ENCODE results near the gene COG1. TPM values are rescaled to one million over a fixed set of nuclear protein-coding genes. Genes with fewer than 3 reads are reported as not detected.

The COG1 gene
- total RNA-seq, 2 experiments from 2014 or later = 25.6 to 39.0 TPM

DNA sequence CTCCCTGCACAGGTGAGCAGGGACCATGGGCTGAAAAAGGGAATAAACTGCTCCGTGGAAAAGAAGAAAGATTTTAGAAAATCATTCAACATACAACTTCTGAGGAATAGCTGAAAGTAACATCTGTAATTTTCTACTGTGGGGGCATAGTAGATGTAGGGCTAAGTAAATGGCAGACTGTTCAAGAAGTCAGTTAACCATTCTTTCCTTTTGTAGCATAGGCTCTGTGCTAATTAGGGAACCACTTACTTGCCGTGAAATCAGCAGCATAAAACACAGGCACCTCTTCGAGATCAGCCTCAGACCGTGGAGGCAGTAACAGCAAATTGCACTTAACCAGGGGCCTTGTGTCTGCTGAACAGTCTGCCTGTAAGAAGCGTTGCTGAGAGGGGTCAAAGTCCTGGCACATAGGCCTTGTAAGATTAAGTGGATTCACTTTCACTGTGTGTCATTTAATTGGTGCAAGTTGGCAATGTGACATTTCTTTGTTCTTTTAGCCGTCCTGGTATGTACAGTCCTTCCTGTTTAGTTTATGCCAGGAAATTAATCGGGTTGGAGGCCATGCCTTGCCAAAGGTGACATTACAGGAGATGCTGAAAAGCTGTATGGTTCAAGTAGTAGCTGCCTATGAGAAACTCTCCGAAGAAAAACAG is 10.4 kb downstream of the COG1 start:
- Mint-ChIP-seq H3K4me1 (peaks cover 17% of the 10 kb centered on the region), H3K4me3 (no peak overlapping the region), H3K27ac (peak overlapping the region; percentile 83), H3K27me3 (no peaks in the 10 kb centered on the region), H3K9me3 (ENCODE audit: low read depth) (no peaks in the 10 kb centered on the region), H3K36me3 (ENCODE audit: low read depth) (peaks cover 78% of the 10 kb centered on the region)
- ChIA-PET POLR2A (interaction anchor here (0.6 to 1.7 kb wide), 2 partner anchors 10 to 29 kb away, joined by 3 to 5 read pairs; a partner anchor contains a TSS), CTCF (interaction anchor here (0.6 to 1.6 kb wide), 5 partner anchors 11 to 167 kb away, joined by 3 to 6 read pairs (median 3); no protein-coding TSS in a partner anchor)
- DNase-seq (peak; percentile 19), ATAC-seq (peak; percentile 86)
- intact Hi-C loops (cut with DNase I, micrococcal nuclease) = no loop called here

GRCh38 chr17:73203788-73204479 is 11.1 kb downstream of the COG1 start:
- peak overlapping the region; percentile 83 for H3K27ac Mint-ChIP-seq
- peaks cover 17% of the 10 kb centered on the region for H3K4me1 Mint-ChIP-seq
- no peak overlapping the region for H3K4me3 Mint-ChIP-seq
- ATAC-seq (peak; percentile 71), DNase-seq (peak; percentile 54)
- POLR2A ChIA-PET = interaction anchor here (1.7 kb wide), 1 partner anchor 28 kb away, joined by 5 read pairs; a partner anchor contains a TSS
- CTCF ChIA-PET = interaction anchor here (0.6 to 1.6 kb wide), 3 partner anchors 12 to 166 kb away, joined by 3 to 6 read pairs (median 3); no protein-coding TSS in a partner anchor
- H3K27me3 Mint-ChIP-seq = no peaks in the 10 kb centered on the region
- no peaks in the 10 kb centered on the region for H3K9me3 Mint-ChIP-seq (ENCODE audit: low read depth)
- intact Hi-C loops (cut with DNase I, micrococcal nuclease) = no loop called here
- peaks cover 79% of the 10 kb centered on the region for H3K36me3 Mint-ChIP-seq (ENCODE audit: low read depth)

- peaks cover 66% of the 10 kb centered on the region for H3K36me3 Mint-ChIP-seq (ENCODE audit: low read depth)
- H3K27ac Mint-ChIP-seq = no peak overlapping the region
- intact Hi-C loops (cut with DNase I, micrococcal nuclease) = no loop called here
- CTCF ChIA-PET = interaction anchor here (1.0 kb wide), 1 partner anchor 11 kb away, joined by 3 read pairs; no protein-coding TSS in a partner anchor
- ATAC-seq = no peak
- no peaks in the 10 kb centered on the region for H3K27me3 Mint-ChIP-seq
- POLR2A ChIA-PET = no interaction called here
- no peak for DNase-seq
- H3K9me3 Mint-ChIP-seq (ENCODE audit: low read depth) = no peaks in the 10 kb centered on the region
- H3K4me3 Mint-ChIP-seq = no peak overlapping the region
- H3K4me1 Mint-ChIP-seq = peaks cover 25% of the 10 kb centered on the region
Measured at GRCh38 chr17:73205459-73205961, 12.7 kb downstream of the COG1 start.

DNA sequence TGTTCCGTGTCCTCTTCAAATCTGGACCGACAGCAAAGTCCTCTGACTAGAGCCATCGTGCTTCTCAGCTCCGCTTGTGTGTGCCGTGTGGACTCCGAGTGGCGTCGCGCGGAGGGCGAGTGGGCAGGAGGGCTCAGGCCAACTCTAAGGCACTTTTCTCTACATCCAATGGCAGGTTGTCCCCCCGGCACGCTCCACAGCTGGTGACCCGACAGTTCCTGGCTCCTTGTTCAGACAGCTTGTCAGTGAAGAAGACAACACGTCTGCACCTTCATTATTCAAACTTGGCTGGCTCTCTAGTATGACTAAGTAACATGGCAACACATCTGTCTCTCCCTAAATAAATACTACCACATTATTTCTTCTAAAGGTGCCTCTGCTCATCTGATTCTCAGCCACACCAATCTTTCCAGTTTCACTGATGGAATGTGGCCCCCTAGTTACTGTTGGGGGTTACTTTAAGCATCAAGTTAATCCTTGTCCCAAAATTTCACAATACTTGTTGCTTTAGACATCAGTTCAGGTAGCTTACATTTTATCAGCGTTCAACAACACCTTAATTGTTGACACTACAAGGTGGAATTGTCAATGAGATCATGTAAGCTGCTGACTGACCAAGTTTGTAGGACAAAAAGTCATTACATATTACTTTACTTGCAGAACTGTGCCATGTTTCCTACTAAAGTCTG is 15.4 kb downstream of the COG1 start:
- Mint-ChIP-seq H3K27ac (peak overlapping the region; percentile 39), H3K36me3 (ENCODE audit: low read depth) (peaks cover 51% of the 10 kb centered on the region), H3K9me3 (ENCODE audit: low read depth) (no peaks in the 10 kb centered on the region), H3K4me1 (peaks cover 31% of the 10 kb centered on the region), H3K27me3 (no peaks in the 10 kb centered on the region), H3K4me3 (no peak overlapping the region)
- no peak for ATAC-seq
- ChIA-PET POLR2A (interaction anchor here (0.6 kb wide), 1 partner anchor 835 kb away, joined by 4 read pairs; no protein-coding TSS in a partner anchor), CTCF (interaction anchor here (0.8 to 2.9 kb wide), 5 partner anchors 9 to 651 kb away, joined by 3 to 6 read pairs (median 4); no protein-coding TSS in a partner anchor)
- intact Hi-C loops (cut with DNase I, micrococcal nuclease) = no loop called here
- DNase-seq = no peak

GRCh38 chr17:73209436-73209835 is 16.6 kb downstream of the COG1 start:
- no peak for ATAC-seq
- POLR2A ChIA-PET = no interaction called here
- CTCF ChIA-PET = interaction anchor here (2.9 kb wide), 1 partner anchor 482 kb away, joined by 6 read pairs; no protein-coding TSS in a partner anchor
- H3K27me3 Mint-ChIP-seq = no peaks in the 10 kb centered on the region
- peaks cover 44% of the 10 kb centered on the region for H3K36me3 Mint-ChIP-seq (ENCODE audit: low read depth)
- H3K4me1 Mint-ChIP-seq = peaks cover 24% of the 10 kb centered on the region
- no peaks in the 10 kb centered on the region for H3K9me3 Mint-ChIP-seq (ENCODE audit: low read depth)
- peak overlapping the region; percentile 69 for H3K27ac Mint-ChIP-seq
- no peak for DNase-seq
- no peak overlapping the region for H3K4me3 Mint-ChIP-seq
- intact Hi-C loops (cut with DNase I, micrococcal nuclease) = no loop called here

DNA sequence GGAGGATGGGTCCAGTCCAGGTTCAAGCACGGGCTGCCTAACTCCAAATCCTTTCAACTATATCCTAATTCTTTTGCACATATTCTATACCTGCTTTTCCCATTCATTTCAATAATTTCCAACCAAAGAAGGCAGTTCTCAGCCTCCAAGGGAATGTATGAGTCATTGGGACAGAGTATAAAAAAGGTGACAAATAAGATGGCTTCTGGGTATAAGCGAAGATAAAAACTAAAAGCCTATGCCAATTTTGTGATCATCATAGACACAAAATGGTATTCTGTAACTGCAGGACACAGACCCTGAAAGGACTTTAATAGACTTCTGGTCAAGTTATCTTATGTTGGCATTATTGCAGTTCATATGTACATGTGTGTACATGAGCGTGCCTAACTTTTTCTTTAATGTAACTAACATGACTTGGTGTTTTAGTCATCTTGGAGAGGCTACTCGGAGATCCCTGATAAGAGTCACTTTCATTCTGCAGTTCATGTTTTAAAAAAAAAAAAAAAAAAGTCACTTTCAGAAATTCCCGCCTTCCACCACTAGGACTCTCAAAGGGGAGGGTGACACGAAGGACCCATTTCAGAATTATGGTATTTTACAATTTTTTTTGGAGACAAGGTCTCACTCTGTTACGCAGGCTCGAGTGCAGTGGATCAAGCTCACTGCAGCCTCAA is 17.3 kb downstream of the COG1 start:
- H3K9me3 Mint-ChIP-seq (ENCODE audit: low read depth) = no peaks in the 10 kb centered on the region
- no peak overlapping the region for H3K4me3 Mint-ChIP-seq
- H3K4me1 Mint-ChIP-seq = peaks cover 24% of the 10 kb centered on the region
- POLR2A ChIA-PET = no interaction called here
- CTCF ChIA-PET = interaction anchor here (4.0 kb wide), 1 partner anchor 17 kb away, joined by 21 read pairs; no protein-coding TSS in a partner anchor
- no peak for DNase-seq
- H3K27me3 Mint-ChIP-seq = no peaks in the 10 kb centered on the region
- intact Hi-C loops (cut with DNase I, micrococcal nuclease) = loop anchor here (2.0 to 5.0 kb wide), 2 partner anchors 23 to 1002 kb away; partner anchors contain the start of gene TTYH2 (in 1 of the 2)
- peaks cover 44% of the 10 kb centered on the region for H3K36me3 Mint-ChIP-seq (ENCODE audit: low read depth)
- H3K27ac Mint-ChIP-seq = peak overlapping the region; percentile 69
- ATAC-seq = peak; percentile 42

DNA sequence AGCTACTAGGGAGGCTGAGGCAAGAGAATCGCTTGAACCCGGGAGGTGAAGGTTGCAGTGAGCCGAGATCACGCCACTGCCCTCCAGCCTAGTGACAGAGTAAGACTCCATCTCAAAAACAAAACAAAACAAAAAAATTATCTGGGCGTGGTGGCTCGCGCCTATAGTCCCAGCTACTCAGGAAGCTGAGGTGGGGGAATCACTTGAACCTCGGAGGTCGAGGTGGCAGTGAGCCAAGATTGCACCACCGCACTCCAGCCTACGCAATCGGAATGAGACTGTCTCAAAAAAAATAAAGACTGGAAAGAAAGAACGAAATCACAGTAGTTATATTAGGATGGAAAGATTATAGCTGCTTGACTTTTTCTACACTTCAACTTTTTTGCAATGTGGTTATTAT is 18.9 kb downstream of the COG1 start:
- ATAC-seq (peak; percentile 61), DNase-seq (peak; percentile 75)
- Mint-ChIP-seq H3K27ac (peak overlapping the region; percentile 81), H3K9me3 (ENCODE audit: low read depth) (no peaks in the 10 kb centered on the region), H3K4me3 (peak overlapping the region; percentile 51), H3K27me3 (no peaks in the 10 kb centered on the region), H3K36me3 (ENCODE audit: low read depth) (peaks cover 40% of the 10 kb centered on the region), H3K4me1 (peaks cover 36% of the 10 kb centered on the region)
- intact Hi-C loops (cut with DNase I, micrococcal nuclease) = loop anchor here (2.0 to 5.0 kb wide), 2 partner anchors 21 to 1001 kb away; partner anchors contain the start of gene TTYH2 (in 1 of the 2)
- ChIA-PET POLR2A (no interaction called here), CTCF (interaction anchor here (1.0 to 4.0 kb wide), 4 partner anchors 9 to 654 kb away, joined by 3 to 21 read pairs (median 4); no protein-coding TSS in a partner anchor)

- peaks cover 22% of the 10 kb centered on the region for H3K36me3 Mint-ChIP-seq (ENCODE audit: low read depth)
- ATAC-seq = no peak
- no peak for DNase-seq
- peaks cover 37% of the 10 kb centered on the region for H3K4me1 Mint-ChIP-seq
- intact Hi-C loops (cut with DNase I, micrococcal nuclease) = loop anchor here in 1 of 2 experiments (2.0 to 5.0 kb wide), 2 partner anchors 15 to 998 kb away; partner anchors contain the start of gene TTYH2
- CTCF ChIA-PET = interaction anchor here (0.9 to 1.1 kb wide), 3 partner anchors 11 to 14 kb away, joined by 3 read pairs; no protein-coding TSS in a partner anchor
- peak overlapping the region; percentile 4 for H3K27ac Mint-ChIP-seq
- H3K27me3 Mint-ChIP-seq = no peaks in the 10 kb centered on the region
- no peaks in the 10 kb centered on the region for H3K9me3 Mint-ChIP-seq (ENCODE audit: low read depth)
- POLR2A ChIA-PET = no interaction called here
- H3K4me3 Mint-ChIP-seq = no peak overlapping the region
Measured at GRCh38 chr17:73214008-73214407, 21.2 kb downstream of the COG1 start.

DNA sequence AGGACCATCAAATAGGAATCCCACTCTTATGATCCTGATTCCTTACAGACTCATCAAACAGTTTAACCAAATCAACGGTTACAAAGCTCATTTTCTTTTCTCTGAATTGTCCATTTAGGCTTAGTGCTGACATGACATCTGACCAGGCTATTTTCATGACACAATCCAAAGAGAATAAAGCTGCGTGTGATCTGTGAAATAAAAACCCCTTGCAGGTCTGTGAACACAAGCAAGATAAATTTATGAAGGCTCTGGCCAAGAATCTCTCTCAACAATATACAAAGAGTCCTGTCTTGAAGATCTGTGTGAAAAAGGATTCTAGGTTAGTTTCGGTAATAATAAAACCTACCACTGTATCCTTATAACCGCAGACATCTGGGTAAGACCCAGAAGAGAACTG is 22.0 kb downstream of the COG1 start:
- CTCF ChIA-PET = interaction anchor here (0.9 to 1.8 kb wide), 5 partner anchors 12 to 35 kb away, joined by 3 to 7 read pairs (median 3); a partner anchor contains a TSS
- Mint-ChIP-seq H3K4me1 (peaks cover 36% of the 10 kb centered on the region), H3K36me3 (ENCODE audit: low read depth) (peaks cover 24% of the 10 kb centered on the region), H3K27ac (no peak overlapping the region), H3K4me3 (no peak overlapping the region), H3K9me3 (ENCODE audit: low read depth) (no peaks in the 10 kb centered on the region), H3K27me3 (no peaks in the 10 kb centered on the region)
- no peak for ATAC-seq
- POLR2A ChIA-PET = no interaction called here
- intact Hi-C loops (cut with DNase I, micrococcal nuclease) = loop anchor here in 1 of 2 experiments (2.0 to 5.0 kb wide), 2 partner anchors 14 to 997 kb away; partner anchors contain the start of gene TTYH2
- DNase-seq = no peak

GRCh38 chr17:73215447-73215846 is 22.6 kb downstream of the COG1 start:
- ChIA-PET POLR2A (no interaction called here), CTCF (interaction anchor here (1.0 to 1.8 kb wide), 3 partner anchors 13 to 35 kb away, joined by 3 to 7 read pairs (median 5); a partner anchor contains a TSS)
- Mint-ChIP-seq H3K27me3 (no peaks in the 10 kb centered on the region), H3K27ac (peak overlapping the region; percentile 2), H3K36me3 (ENCODE audit: low read depth) (peaks cover 26% of the 10 kb centered on the region), H3K4me3 (no peak overlapping the region), H3K4me1 (peaks cover 30% of the 10 kb centered on the region), H3K9me3 (ENCODE audit: low read depth) (no peaks in the 10 kb centered on the region)
- no peak for DNase-seq
- peak; percentile 58 for ATAC-seq
- intact Hi-C loops (cut with DNase I, micrococcal nuclease) = loop anchor here in 1 of 2 experiments (2.0 kb wide), 1 partner anchor 13 kb away; no protein-coding TSS in a partner anchor

All from activated CD4-positive, alpha-beta T cell treated with anti-CD3 and anti-CD28 coated beads for 36 hours (primary cell).